Measurements from ENCODE around the gene LLGL1. TPM values are rescaled to one million over a fixed set of nuclear protein-coding genes. Genes with fewer than 3 reads are reported as not detected.
A peak's percentile ranks its signal among the peaks of the same experiment; 100 is the strongest.

Gene LLGL1
- total RNA-seq, 1 donor = 40.7 TPM

- TF ChIP-seq CTCF (IDR thresholded peaks at IDR 0.05; ENCODE audit: insufficient read depth, low read length) = no peak
- DNase-seq (ENCODE audit: low read depth) = peak; percentile 38
- no peak overlapping the region for H3K4me3 ChIP-seq (ENCODE audit: low read depth, low read length)
Observed at GRCh38 chr17:18278867-18279266, 53.4 kb downstream of the LLGL1 start.

GRCh38 chr17:18280249-18280648 lies 54.8 kb downstream of the LLGL1 start:
- H3K4me3 ChIP-seq (ENCODE audit: low read depth, low read length) = no peak overlapping the region
- TF ChIP-seq CTCF (IDR thresholded peaks at IDR 0.05; ENCODE audit: insufficient read depth, low read length) = no peak
- DNase-seq (ENCODE audit: low read depth) = no peak

GRCh38 chr17:18280766-18281371 lies 55.4 kb downstream of the LLGL1 start:
- DNase-seq (ENCODE audit: low read depth) = no peak
- TF ChIP-seq CTCF (IDR thresholded peaks at IDR 0.05; ENCODE audit: insufficient read depth, low read length) = no peak
- H3K4me3 ChIP-seq (ENCODE audit: low read depth, low read length) = no peak overlapping the region

- TF ChIP-seq CTCF (IDR thresholded peaks at IDR 0.05; ENCODE audit: insufficient read depth, low read length) = no peak
- DNase-seq (ENCODE audit: low read depth) = no peak
- no peak overlapping the region for H3K4me3 ChIP-seq (ENCODE audit: low read depth, low read length)
Observed at GRCh38 chr17:18281788-18282187, 56.4 kb downstream of the LLGL1 start.

GRCh38 chr17:18285296-18285695 lies 59.9 kb downstream of the LLGL1 start:
- DNase-seq (ENCODE audit: low read depth) = no peak
- no peak for TF ChIP-seq CTCF (IDR thresholded peaks at IDR 0.05; ENCODE audit: insufficient read depth, low read length)
- no peak overlapping the region for H3K4me3 ChIP-seq (ENCODE audit: low read depth, low read length)

- H3K4me3 ChIP-seq (ENCODE audit: low read depth, low read length) = no peak overlapping the region
- DNase-seq (ENCODE audit: low read depth) = no peak
- no peak for TF ChIP-seq CTCF (IDR thresholded peaks at IDR 0.05; ENCODE audit: insufficient read depth, low read length)
Observed at GRCh38 chr17:18291718-18292540, 66.5 kb downstream of the LLGL1 start.

Other genes starting within 250 kb of the LLGL1 start
- 17.8 and 43.4 TPM in 2 replicates for gene ATPAF2, start 186.5 kb upstream of the LLGL1 start, total RNA-seq (ENCODE audit: low replicate concordance)
- 5.5 and 7.8 TPM in 2 replicates for gene GID4, start 186.2 kb upstream of the LLGL1 start, total RNA-seq (ENCODE audit: low replicate concordance)
- 7.4 and 25.3 TPM in 2 replicates for gene DRG2, start 137.7 kb upstream of the LLGL1 start, total RNA-seq (ENCODE audit: low replicate concordance)
- gene MYO15A, start 116.9 kb upstream of the LLGL1 start, total RNA-seq (ENCODE audit: low replicate concordance) = 0.45 and 1.6 TPM in 2 replicates
- 73.3 and 108 TPM in 2 replicates for gene ALKBH5, start 41.8 kb upstream of the LLGL1 start, total RNA-seq (ENCODE audit: low replicate concordance)
- gene FLII, start 33.1 kb downstream of the LLGL1 start, total RNA-seq (ENCODE audit: low replicate concordance) = 214 and 305 TPM in 2 replicates
- 13.2 and 27.6 TPM in 2 replicates for gene MIEF2, start 35.0 kb downstream of the LLGL1 start, total RNA-seq (ENCODE audit: low replicate concordance)
- 50.0 and 213 TPM in 2 replicates for gene TOP3A, start 89.4 kb downstream of the LLGL1 start, total RNA-seq (ENCODE audit: low replicate concordance)
- 9.2 and 17.3 TPM in 2 replicates for gene SMCR8, start 89.7 kb downstream of the LLGL1 start, total RNA-seq (ENCODE audit: low replicate concordance)
- gene SHMT1, start 137.9 kb downstream of the LLGL1 start, total RNA-seq (ENCODE audit: low replicate concordance) = 7.0 and 20.3 TPM in 2 replicates
- gene EVPLL, start 152.1 kb downstream of the LLGL1 start, total RNA-seq (ENCODE audit: low replicate concordance) = not detected in 2 replicates

All from fibroblast of the aortic adventitia (primary cell).